Neuronal stem cell (in vitro differentiated cells): ENCODE measurements around the gene TRMU.

Experiments used
- DNase-seq: peaks from one replicate; pipeline ENCODE4 v3.0.0-alpha.2; 2013; ENCODE audit warnings: low spot score
- H2AFZ ChIP-seq: one replicate; pipeline ENCODE4 v1.6.1; 2013; ENCODE audit warnings: mild to moderate bottlenecking, low read length, inconsistent platforms
- H2AK5ac ChIP-seq: 2 replicates; pipeline ENCODE4 v1.6.1; 2013; ENCODE audit warnings: low read depth, mild to moderate bottlenecking, inconsistent platforms, low read length, moderate library complexity, mixed read lengths
- H2BK120ac ChIP-seq: 2 replicates; pipeline ENCODE4 v1.6.1; 2013; ENCODE audit warnings: low read depth, mild to moderate bottlenecking, inconsistent platforms, low read length, moderate library complexity, mixed read lengths
- H2BK12ac ChIP-seq: one replicate; pipeline ENCODE4 v1.6.1; 2013; ENCODE audit warnings: low read length, inconsistent platforms
- H2BK15ac ChIP-seq: 2 replicates; pipeline ENCODE4 v1.6.1; 2013; ENCODE audit warnings: mild to moderate bottlenecking, low read length, inconsistent platforms, mixed read lengths
- H2BK5ac ChIP-seq: one replicate; pipeline ENCODE4 v1.6.1; 2013; ENCODE audit warnings: inconsistent platforms, mild to moderate bottlenecking, low read length, moderate library complexity
- H3K14ac ChIP-seq: one replicate; pipeline ENCODE4 v1.6.1; 2013; ENCODE audit warnings: low read length, inconsistent platforms
- H3K18ac ChIP-seq: 2 replicates; pipeline ENCODE4 v1.6.1; 2013; ENCODE audit warnings: low read length, inconsistent platforms
- H3K23ac ChIP-seq: 2 replicates; pipeline ENCODE4 v1.6.1; 2013; ENCODE audit warnings: low read depth, mild to moderate bottlenecking, mixed read lengths, low read length, inconsistent platforms; ENCODE audit not compliant: poor library complexity
- H3K27ac ChIP-seq: replicated peaks from 3 replicates; pipeline ENCODE4 v1.5.1; 2013; ENCODE audit warnings: low read length, inconsistent platforms
- H3K27me3 ChIP-seq, 3 experiments: 2 replicates each; pipeline ENCODE4 v1.6.1; 2013; ENCODE audit warnings: low read length in 3 of 3, mild to moderate bottlenecking in 2 of 3, inconsistent platforms in 1 of 3, low read depth in 1 of 3, mixed read lengths in 1 of 3, moderate library complexity in 1 of 3; ENCODE audit not compliant: control insufficient read depth in 3 of 3, insufficient read depth in 3 of 3
- H3K36me3 ChIP-seq, 2 donors: replicated peaks in 1 of 2; 2 replicates each; pipeline ENCODE4 v1.6.1; 2013; ENCODE audit warnings: low read length in 2 of 2; ENCODE audit not compliant: control insufficient read depth in 2 of 2, insufficient read depth in 2 of 2
- H3K4ac ChIP-seq: 2 replicates; pipeline ENCODE4 v1.6.1; 2013; ENCODE audit warnings: inconsistent platforms, mild to moderate bottlenecking, low read length, moderate library complexity
- H3K4me1 ChIP-seq, 2 donors: 1 replicate in 1 of 2; 2 replicates in 1 of 2; pipeline ENCODE4 v1.6.1; 2013; ENCODE audit warnings: low read length in 2 of 2, low read depth in 1 of 2; ENCODE audit not compliant: control insufficient read depth in 2 of 2, insufficient read depth in 1 of 2
- H3K4me2 ChIP-seq: one replicate; pipeline ENCODE4 v1.6.1; 2013; ENCODE audit warnings: mild to moderate bottlenecking, low read length, inconsistent platforms; ENCODE audit not compliant: insufficient read depth, poor library complexity, severe bottlenecking
- H3K4me3 ChIP-seq, 2 donors: 2 replicates each; pipeline ENCODE4 v1.5.1; 2013; ENCODE audit warnings: low read length in 2 of 2, mild to moderate bottlenecking in 2 of 2, inconsistent platforms in 1 of 2, moderate library complexity in 1 of 2
- H3K79me1 ChIP-seq: one replicate; pipeline ENCODE4 v1.6.1; 2013; ENCODE audit warnings: low read depth, mild to moderate bottlenecking, inconsistent platforms, low read length, moderate library complexity
- H3K9ac ChIP-seq: one replicate; pipeline ENCODE4 v1.6.1; 2013; ENCODE audit warnings: mild to moderate bottlenecking, low read depth, low read length, inconsistent platforms; ENCODE audit not compliant: poor library complexity
- H3K9me3 ChIP-seq, 2 donors: replicated peaks in 1 of 2; 2 replicates each; pipeline versions ENCODE3 to v1.6.1; 2013; ENCODE audit warnings: low read length in 2 of 2, mild to moderate bottlenecking in 2 of 2, inconsistent platforms in 1 of 2, low read depth in 1 of 2, mixed read lengths in 1 of 2, moderate library complexity in 1 of 2; ENCODE audit not compliant: control insufficient read depth in 2 of 2, insufficient read depth in 1 of 2
- H4K8ac ChIP-seq: one replicate; pipeline ENCODE4 v1.6.1; 2013; ENCODE audit warnings: low read depth, mild to moderate bottlenecking, inconsistent platforms, low read length, moderate library complexity
- H4K91ac ChIP-seq: one replicate; pipeline ENCODE4 v1.6.1; 2013; ENCODE audit warnings: low read length, low read depth, mild to moderate bottlenecking, inconsistent platforms; ENCODE audit not compliant: poor library complexity
- WGBS, 2 donors: extraction: QIAGEN DNeasy Blood & Tissue Kit; methylation state at CpG; one replicate each; pipeline ENCODE4 v1.1.7; 2013; ENCODE audit warnings: missing lambda C conversion rate in 2 of 2, mixed read lengths in 1 of 2; ENCODE audit not compliant: insufficient read length in 2 of 2, insufficient replicate concordance in 1 of 2; ENCODE audit errors: extremely low coverage in 2 of 2; 5-methylcytosine and 5-hydroxymethylcytosine counted together

The TRMU gene

DNA sequence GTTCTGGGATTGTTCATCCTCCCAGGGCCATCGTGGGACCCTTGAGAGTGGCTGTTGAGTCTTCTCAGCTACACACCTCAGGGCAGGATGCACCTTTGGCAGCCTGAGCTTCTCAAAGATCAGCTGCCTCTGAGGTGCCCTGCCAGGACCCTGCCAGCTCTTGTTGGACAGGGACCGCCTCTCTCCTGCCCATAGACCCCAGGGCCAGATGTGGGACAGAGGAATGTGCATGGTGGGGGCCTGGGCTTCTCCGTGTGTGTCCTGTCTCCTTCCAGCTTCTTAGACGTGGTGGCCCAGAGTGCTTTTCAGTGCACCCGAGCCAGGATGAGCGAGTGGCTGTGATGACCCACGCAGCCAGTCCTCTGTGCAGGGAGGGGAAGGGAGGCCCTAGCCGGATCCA is 5.9 kb upstream of the TRMU start:
- Histone ChIP-seq H3K9ac (peak overlapping the region; percentile 53), H2BK5ac (no peak overlapping the region), H4K8ac (no peak overlapping the region), H4K91ac (no peak overlapping the region), H3K9me3 (no peaks in the 10 kb centered on the region), H3K14ac (no peak overlapping the region), H3K23ac (no peak overlapping the region), H2BK12ac (no peak overlapping the region), H2BK120ac (no peak overlapping the region), H3K4me1 (no peaks in the 10 kb centered on the region), H3K27ac (no peak overlapping the region), H2BK15ac (no peak overlapping the region), H3K4me2 (no peak overlapping the region), H3K4me3 (no peak overlapping the region), H3K36me3 (peaks cover 46 to 90% of the 10 kb centered on the region in 2 donors), H3K27me3 (no peaks in the 10 kb centered on the region), H3K18ac (no peak overlapping the region), H3K79me1 (peaks cover 2% of the 10 kb centered on the region), H2AFZ (no peak overlapping the region), H3K4ac (no peak overlapping the region), H2AK5ac (no peak overlapping the region)
- WGBS, 2 donors = no CpG with 5 or more reads among the region's 8 CpGs
- no peak for DNase-seq

DNA sequence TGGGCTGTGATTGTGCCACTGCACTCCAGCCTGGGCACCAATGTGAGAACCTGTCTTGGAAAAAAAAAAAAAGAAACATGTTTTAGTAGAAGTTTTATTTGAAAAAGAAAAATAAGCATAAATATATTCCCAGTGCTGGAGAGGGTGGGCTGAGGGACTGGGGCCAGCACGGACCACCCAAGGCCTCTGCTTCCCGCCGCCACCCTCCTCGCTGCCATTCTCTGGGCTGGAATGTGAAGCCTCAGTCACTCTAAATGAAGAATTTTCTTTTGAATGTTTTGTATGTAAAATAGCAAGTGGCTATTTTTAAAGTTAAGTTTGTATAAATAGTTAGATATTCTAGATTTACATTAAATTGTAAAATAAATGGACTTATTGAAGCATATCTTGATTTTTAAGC is 5.1 kb upstream of the TRMU start:
- peaks cover 46 to 83% of the 10 kb centered on the region in 2 donors for H3K36me3 ChIP-seq
- H4K8ac ChIP-seq = no peak overlapping the region
- no peaks in the 10 kb centered on the region for H3K27me3 ChIP-seq
- H2BK12ac ChIP-seq = no peak overlapping the region
- H3K4me1 ChIP-seq = no peaks in the 10 kb centered on the region
- no peak overlapping the region for H3K27ac ChIP-seq
- no peak overlapping the region for H3K9ac ChIP-seq
- no peak overlapping the region for H3K23ac ChIP-seq
- H3K9me3 ChIP-seq = no peaks in the 10 kb centered on the region
- no peak overlapping the region for H3K4me2 ChIP-seq
- H3K4ac ChIP-seq = no peak overlapping the region
- DNase-seq = no peak
- H4K91ac ChIP-seq = no peak overlapping the region
- H2BK15ac ChIP-seq = no peak overlapping the region
- peaks cover 2% of the 10 kb centered on the region for H3K79me1 ChIP-seq
- no CpG with 5 or more reads among the region's 4 CpGs for WGBS, 2 donors
- no peak overlapping the region for H2BK5ac ChIP-seq
- no peak overlapping the region for H2AFZ ChIP-seq
- no peak overlapping the region for H2BK120ac ChIP-seq
- no peak overlapping the region for H3K14ac ChIP-seq
- no peak overlapping the region for H2AK5ac ChIP-seq
- no peak overlapping the region for H3K18ac ChIP-seq
- no peak overlapping the region for H3K4me3 ChIP-seq

DNA sequence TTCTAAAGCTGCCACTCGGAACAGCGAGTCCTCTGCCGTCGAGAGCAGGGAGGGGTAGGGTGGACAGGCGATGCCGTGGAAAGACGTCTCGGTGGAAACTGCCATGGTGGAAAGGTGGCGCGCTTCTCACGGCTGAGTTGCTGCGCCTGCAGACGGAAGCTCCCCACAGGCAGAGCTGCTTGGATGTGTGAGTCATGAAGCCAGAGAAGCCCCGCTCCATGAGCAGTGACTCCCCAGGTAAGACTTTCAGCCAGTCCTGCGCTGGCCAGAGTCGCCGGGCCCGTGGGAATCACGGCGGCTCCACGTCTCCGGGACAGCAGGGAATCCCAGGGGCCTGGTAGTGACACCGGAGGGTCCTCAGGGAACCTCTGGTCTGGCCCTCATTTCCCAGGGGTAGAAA is 4.0 kb upstream of the TRMU start:
- Histone ChIP-seq H3K23ac (peak overlapping the region; percentile 38), H2BK12ac (no peak overlapping the region), H3K4me1 (peaks cover 1 to 2% of the 10 kb centered on the region in 2 donors), H4K91ac (no peak overlapping the region), H2AFZ (no peak overlapping the region), H3K4me2 (no peak overlapping the region), H3K4me3 (no peak overlapping the region), H3K4ac (no peak overlapping the region), H3K27ac (no peak overlapping the region), H3K14ac (no peak overlapping the region), H2BK15ac (no peak overlapping the region), H3K9ac (peak overlapping the region; percentile 16), H3K36me3 (peaks cover 36 to 72% of the 10 kb centered on the region in 2 donors), H3K9me3 (no peaks in the 10 kb centered on the region), H2AK5ac (no peak overlapping the region), H2BK120ac (no peak overlapping the region), H3K27me3 (no peaks in the 10 kb centered on the region), H3K79me1 (peaks cover under 1% of the 10 kb centered on the region), H3K18ac (no peak overlapping the region), H2BK5ac (no peak overlapping the region), H4K8ac (no peak overlapping the region)
- WGBS, 2 donors = no CpG with 5 or more reads among the region's 23 CpGs
- no peak for DNase-seq

DNA sequence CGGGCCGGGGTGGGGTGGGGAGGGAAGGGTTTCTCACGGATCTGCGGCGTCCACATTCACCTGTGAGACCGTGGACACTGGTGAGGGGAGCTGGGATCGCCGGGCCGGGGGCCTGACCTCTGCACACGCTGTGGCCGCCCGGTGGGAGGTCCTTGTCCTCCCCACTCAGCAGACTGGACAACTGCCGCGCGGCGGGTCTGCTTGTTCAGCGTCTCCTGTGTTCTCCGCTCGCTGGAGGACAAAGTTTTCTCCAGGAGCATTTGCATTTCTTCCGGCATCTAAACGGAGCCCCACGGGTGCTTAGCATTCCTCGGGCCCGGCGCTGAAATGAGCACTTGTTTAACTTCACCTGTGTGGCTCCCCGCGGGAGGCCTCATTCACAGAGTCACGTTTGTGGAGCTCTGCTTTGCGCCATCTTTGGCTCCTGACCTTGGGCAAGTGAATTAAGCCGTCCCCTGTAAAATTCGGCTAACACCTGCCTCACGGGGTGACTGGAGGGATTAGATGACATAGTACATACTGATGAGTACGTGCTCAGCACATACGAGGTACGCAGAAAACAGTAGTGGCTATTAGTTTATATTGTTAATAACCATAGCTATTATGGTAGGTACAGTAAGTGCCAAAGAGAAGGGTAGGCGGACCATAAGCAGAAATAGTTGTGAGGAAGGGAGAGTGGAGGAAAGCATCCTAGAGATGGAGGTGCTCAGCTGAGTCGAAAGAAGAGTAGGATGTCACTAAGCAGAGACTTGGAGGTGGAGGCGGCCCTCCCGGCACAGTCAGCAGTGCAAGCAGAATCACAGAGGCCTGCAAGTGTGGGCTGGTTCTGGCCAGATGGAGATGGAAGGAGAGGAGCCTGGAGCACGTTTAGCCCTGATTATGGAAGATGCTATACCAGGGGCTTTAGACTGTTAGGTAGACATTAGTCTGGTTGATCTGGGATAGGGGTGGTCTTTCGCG is 885 bp downstream of the TRMU start:
- H2AFZ ChIP-seq = peak overlapping the region; percentile 98
- no peak overlapping the region for H3K27ac ChIP-seq
- H4K8ac ChIP-seq = no peak overlapping the region
- no peak overlapping the region for H3K4ac ChIP-seq
- H3K9me3 ChIP-seq = no peaks in the 10 kb centered on the region
- peak overlapping the region; percentile 72 for H2BK15ac ChIP-seq
- peaks cover 24 to 61% of the 10 kb centered on the region in 2 donors for H3K36me3 ChIP-seq
- H3K4me2 ChIP-seq = peak overlapping the region; percentile 81
- no CpG with 5 or more reads among the region's 42 CpGs for WGBS, 2 donors
- no peak overlapping the region for H4K91ac ChIP-seq
- H2BK12ac ChIP-seq = no peak overlapping the region
- peak overlapping the region; percentile 78 for H2AK5ac ChIP-seq
- peak overlapping the region; percentile 98 to 100 for H3K4me3 ChIP-seq
- peak overlapping the region; percentile 42 for H3K18ac ChIP-seq
- peak overlapping the region; percentile 40 for H3K14ac ChIP-seq
- no peaks in the 10 kb centered on the region for H3K27me3 ChIP-seq
- H3K79me1 ChIP-seq = peaks cover 3% of the 10 kb centered on the region
- peak overlapping the region; percentile 99 for H3K9ac ChIP-seq
- H3K4me1 ChIP-seq = peaks cover 5 to 6% of the 10 kb centered on the region in 2 donors
- H2BK5ac ChIP-seq = peak overlapping the region; percentile 54
- H2BK120ac ChIP-seq = no peak overlapping the region
- peak overlapping the region; percentile 96 for H3K23ac ChIP-seq
- DNase-seq = peak; percentile 4
